Stimulated activated CD4-positive, alpha-beta T cell treated with anti-CD3 and anti-CD28 coated beads, TNF-alpha, amount 100 ng/mL, for 24 hours (primary cell): Measurements from ENCODE around the gene DEXI.
"Not testable (repeated sequence)": the region's sequence is repeated elsewhere in the genome, so short reads cannot be mapped to it uniquely, and the experiment has no call there.

Experiments used
- DNase-seq, 3 experiments: peaks; one replicate each; pipeline ENCODE4 v3.0.0-alpha.2; 2020; ENCODE audit warnings: low read depth in 3 of 3

DEXI gene

GRCh38 chr16:10926867-10927266 is 15.4 kb downstream of the DEXI start:
- DNase-seq = no peak

- DNase-seq = no peak
Measured at GRCh38 chr16:10926094-10926493, 16.2 kb downstream of the DEXI start.

GRCh38 chr16:10925285-10925684 is 17.0 kb downstream of the DEXI start:
- DNase-seq = not testable (repeated sequence)

GRCh38 chr16:10923650-10924214 is 18.5 kb downstream of the DEXI start:
- DNase-seq = no peak

DNA sequence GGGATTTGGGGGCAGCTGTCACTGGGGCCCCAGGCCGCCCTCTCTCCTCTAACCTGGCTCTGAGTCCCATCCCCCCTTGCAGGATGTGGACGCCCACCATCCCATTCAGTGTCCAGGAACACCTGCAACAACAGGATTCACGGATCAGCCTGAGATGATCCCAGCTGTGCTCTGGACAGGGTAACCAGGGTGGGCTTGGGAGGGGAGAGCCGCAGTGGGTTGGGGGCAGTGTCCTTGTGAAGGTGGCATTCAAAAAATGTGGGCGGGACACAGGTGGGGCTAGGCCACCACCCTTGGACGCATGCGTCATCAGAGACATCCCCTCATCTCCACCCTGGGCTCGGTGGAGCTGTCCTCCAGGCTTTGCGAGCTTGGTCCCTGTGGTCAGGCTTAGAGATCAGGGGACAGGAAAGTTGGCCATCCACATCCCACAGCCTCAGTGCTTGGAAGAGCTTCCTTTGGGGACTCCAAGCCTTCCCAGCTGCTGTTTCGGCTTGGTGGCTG is 19.1 kb downstream of the DEXI start:
- no peak for DNase-seq

DNA sequence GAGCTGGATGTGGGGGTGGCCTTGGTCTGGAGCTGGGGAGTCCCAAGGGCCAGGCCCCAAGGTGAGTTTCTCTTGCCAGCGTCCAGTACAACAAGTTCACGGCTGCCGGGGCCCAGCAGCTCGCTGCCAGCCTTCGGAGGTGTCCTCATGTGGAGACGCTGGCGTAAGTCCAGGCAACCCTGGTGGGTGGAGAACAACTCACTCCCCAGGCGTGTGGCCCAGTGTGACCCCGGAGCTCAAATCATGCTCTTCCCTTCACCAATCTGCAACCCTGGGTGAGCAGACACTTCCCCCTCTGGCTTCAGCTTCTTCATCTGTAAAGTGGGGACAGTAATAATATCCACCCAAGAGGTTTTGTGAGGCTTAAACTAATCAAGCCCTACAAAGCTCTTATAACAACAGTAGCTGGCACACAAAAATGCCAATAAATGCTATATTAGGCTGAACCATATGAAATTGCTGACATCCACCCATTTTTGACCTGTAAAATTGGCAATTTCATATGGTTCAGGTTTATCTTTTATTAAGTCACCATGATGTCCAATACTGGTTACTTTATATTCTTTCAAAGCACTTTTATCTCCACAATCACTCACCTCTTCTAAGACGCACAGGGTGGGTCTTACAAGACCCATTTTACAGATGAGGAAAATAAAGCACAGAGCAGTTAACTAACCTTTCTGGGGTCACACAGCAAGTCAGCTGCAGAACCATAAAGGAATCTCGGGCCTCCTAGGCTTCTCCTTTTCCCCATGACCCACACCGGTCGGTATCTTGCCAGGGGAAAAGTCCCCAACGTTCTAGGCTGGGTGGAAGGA is 19.7 kb downstream of the DEXI start:
- DNase-seq = no peak

GRCh38 chr16:10921536-10922327 is 20.5 kb downstream of the DEXI start:
- DNase-seq = no peak

DNA sequence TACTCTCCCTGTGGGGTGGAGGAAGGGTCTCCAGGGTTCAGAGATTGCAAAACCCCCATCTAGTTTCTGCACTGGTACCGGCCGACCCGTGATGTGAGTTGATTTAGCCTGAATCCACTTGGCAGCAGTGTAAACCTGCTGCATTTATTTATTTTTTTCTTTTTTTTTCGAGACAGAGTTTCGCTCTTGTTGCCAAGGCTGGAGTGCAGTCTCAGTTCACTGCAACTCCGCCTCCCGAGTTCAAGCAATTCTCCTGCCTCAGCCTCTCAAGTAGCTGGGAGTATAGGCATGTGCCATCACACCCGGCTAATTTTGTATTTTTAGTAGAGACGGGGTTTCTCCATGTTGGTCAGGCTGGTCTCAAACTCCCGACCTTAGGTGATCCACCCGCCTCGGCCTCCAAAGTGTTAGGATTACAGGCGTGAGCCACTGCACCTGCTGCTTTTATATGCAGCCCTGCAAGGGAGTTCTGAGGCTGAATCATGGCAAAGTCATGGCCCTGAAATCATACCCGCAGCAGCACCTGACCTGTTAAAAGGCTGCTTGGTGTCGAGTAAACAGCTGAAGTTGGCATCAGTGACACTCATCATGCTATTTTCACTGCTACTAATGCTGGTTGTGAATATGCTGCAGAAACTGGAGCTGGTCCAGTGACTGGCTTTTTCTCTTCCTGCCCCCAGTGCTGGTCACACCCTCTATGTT is 21.4 kb downstream of the DEXI start:
- DNase-seq = no peak

DNA sequence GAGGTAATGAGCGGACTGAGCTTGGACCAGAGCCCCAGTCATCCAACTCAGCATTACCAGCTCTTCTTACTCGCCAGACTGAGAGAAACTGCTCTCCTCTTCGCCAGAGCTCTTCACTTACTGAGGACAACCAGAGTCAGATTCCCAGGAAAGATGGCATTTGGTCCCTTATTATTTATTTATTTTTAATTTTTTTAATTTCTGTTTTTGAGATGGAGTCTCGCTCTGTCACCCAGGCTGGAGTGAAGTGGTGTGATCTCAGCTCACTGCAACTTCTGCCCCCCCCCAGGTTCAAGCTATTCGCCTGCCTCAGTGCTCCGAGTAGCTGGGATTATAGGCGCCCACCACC is 23.3 kb downstream of the DEXI start:
- DNase-seq = no peak

DNA sequence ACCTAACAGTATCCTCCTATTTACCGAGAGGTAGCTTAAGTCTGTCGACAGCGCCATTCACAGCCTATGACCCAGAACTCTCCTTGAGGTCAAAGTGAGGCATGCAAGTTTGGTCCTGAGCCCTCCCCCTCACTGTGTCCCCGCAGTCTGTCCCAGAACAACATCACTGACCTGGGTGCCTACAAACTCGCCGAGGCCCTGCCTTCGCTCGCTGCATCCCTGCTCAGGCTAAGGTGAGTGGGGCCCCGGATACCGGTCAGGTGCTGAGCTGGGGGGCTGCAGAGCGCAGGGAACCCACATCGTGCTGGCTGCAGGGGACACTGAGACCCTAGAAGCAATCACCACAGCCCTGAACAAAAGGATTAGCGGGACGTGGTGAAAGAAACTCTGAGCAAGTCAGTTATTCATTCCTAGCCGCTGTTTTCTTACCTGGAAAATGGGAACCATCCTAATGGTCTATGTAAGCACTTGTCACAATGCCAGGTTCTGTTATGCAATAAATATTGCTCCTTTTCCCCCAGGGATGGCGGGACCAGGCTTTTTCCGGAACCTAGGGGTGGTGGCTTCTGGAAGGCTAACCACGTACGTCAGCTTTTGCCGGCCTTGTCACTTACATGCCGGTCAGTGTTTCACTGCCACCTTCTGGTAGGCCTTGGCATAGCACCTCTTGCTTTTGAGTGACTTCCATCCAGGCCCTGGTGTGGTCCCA is 23.8 kb downstream of the DEXI start:
- peak; percentile 66 to 87 (median 73) for DNase-seq

DNA sequence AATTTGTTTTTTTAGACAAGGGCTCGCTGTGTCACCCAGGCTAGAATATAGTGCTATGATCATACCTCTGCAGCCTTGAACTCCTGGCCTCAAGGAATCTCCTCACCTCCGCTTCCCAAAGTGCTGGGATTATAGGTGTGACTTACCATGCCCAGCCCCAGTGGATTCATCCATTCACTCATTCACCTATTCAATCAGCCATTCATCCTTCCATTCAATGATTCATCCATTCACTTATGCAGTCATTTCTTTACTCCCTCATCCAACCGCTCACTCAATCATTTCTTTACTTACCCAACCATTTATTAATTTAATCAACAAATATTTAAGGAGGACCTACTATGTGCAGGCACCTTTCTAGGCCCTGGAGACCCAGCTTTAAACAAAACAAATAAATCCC is 25.7 kb downstream of the DEXI start:
- no peak for DNase-seq

- DNase-seq = no peak
Measured at GRCh38 chr16:10911267-10911666, 31.0 kb downstream of the DEXI start.

- DNase-seq = no peak
Measured at GRCh38 chr16:10907757-10908045, 34.6 kb downstream of the DEXI start.

GRCh38 chr16:10906914-10907756 is 35.1 kb downstream of the DEXI start:
- DNase-seq = no peak

DNA sequence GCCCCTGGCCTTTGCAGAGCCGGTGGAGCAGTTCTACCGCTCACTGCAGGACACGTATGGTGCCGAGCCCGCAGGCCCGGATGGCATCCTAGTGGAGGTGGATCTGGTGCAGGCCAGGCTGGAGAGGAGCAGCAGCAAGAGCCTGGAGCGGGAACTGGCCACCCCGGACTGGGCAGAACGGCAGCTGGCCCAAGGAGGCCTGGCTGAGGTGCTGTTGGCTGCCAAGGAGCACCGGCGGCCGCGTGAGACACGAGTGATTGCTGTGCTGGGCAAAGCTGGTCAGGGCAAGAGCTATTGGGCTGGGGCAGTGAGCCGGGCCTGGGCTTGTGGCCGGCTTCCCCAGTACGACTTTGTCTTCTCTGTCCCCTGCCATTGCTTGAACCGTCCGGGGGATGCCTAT is 35.8 kb downstream of the DEXI start:
- DNase-seq = no peak

- DNase-seq = no peak
Measured at GRCh38 chr16:10902999-10903398, 39.3 kb downstream of the DEXI start.

- DNase-seq = no peak
Measured at GRCh38 chr16:10897134-10897533, 45.1 kb downstream of the DEXI start.

- DNase-seq = no peak
Measured at GRCh38 chr16:10896723-10897122, 45.5 kb downstream of the DEXI start.

DNA sequence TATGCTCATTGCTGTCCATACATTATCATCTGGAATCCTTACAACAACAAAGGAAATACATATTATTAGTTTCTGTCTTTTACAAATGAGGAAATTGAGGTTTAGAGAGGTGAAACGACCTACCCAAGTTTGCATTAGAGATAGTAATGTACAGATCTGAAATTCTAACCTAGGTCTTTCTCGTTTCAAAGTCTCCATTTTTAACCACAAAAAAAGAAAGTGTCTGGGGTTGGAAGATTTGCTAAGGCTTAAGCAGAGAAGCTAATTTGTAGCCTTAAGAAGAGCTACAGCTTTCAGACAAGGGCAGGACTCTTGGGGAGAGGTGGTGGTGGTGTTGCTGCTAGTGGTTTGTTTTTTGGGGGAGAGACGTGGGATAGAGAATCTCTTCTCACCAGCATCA is 46.1 kb downstream of the DEXI start:
- no peak for DNase-seq

DNA sequence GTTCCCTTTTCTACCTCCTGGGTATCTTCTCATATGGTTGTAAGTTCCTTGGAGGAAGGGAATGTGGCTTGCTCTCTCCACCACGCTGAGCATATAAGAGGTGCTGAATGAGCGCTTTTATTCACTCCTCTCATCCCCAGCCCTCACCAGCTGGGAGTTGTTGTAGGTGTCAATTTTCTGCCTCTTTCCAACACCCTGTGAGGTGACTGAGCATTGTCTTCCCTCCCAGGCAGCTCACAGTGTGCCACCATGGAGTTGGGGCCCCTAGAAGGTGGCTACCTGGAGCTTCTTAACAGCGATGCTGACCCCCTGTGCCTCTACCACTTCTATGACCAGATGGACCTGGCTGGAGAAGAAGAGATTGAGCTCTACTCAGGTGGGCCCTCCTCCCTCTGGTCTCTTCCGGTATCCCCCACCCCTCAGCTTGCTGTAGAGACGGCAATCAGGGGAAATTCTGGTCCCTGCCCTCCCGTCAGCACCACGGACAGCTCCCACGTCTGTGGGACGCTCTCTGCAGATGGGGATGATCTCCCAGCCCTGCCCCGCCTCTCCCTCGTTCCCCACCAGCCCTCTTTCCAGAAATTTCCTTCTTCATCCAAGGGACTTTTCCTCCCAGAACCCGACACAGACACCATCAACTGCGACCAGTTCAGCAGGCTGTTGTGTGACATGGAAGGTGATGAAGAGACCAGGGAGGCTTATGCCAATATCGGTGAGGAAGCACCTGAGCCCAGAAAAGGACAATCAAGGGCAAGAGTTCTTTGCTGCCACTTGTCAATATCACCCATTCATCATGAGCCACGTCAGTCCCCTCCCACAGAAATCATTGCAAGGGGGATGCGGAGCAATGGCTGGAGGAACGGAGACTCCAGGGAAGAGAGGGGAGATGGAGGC is 47.0 kb downstream of the DEXI start:
- peak in 1 of 3 experiments; percentile 17 for DNase-seq
